GM18907 (cell line): ENCODE measurements around the gene URGCP.
A peak's percentile ranks its signal among the peaks of the same experiment; 100 is the strongest.
"Not testable (repeated sequence)": the region's sequence is repeated elsewhere in the genome, so short reads cannot be mapped to it uniquely, and the experiment has no call there.

Source experiments
- ATAC-seq: cut with Tn5 transposase; IDR thresholded peaks from one replicate; pipeline ENCODE4 v1.9.1; 2021; ENCODE audit warnings: mild to moderate bottlenecking, moderate library complexity; ENCODE audit not compliant: unreplicated experiment

URGCP gene

GRCh38 chr7:43838201-43838658, 68.2 kb downstream of the URGCP start:
- no peak for ATAC-seq

GRCh38 chr7:43834463-43835251, 71.7 kb downstream of the URGCP start:
- ATAC-seq = peak; percentile 55

- not testable (repeated sequence) for ATAC-seq
Observed at GRCh38 chr7:43830917-43831316, 75.5 kb downstream of the URGCP start.
